UCSD-AML1 (cell line): ENCODE measurements around the gene S100A4.
"Not testable (repeated sequence)": the region's sequence is repeated elsewhere in the genome, so short reads cannot be mapped to it uniquely, and the experiment has no call there.

Source experiments
- DNase-seq: peaks from one replicate; lab custom pipeline; 2025; ENCODE audit not compliant: unreplicated experiment; lab: John Stamatoyannopoulos, UW

Gene S100A4

DNA sequence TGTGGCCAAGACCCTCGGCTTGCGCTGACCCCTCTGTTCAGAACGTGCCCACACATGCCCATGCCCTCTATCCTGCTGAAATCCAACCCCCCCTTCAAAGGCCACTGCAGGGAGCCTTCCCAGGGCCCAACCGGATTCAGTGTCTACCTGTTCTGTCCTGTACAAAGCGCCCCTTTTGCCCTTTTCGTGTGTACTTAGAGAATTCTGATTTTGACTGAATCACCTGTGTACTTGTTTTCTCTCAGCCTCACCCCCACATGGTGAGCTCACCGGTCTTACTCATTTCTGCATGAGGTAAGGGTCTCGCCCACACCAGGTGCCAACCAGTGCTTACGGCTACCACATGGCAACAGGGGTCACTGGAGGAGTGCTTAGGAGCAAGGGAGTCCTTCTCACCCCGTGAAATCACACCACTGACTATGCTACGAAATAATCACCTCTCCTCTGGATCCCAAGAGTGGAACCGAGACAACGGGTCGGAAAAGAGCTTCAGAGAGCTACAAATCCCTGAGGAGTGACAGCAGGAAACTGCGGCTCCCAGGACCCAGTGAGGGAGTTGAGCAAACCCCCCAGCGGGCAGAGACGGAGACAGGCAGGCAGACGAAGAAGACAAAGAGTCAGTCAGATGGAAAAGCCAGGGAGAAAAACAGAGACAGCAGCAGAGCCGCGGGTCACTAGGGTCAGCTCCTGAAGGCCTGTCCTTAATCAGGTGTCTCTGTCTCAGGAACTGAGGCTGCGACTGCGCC lies 22.2 kb upstream of the S100A4 start:
- no peak for DNase-seq

GRCh38 chr1:153566414-153567371 lies 21.1 kb upstream of the S100A4 start:
- DNase-seq: peak; percentile 89

- peak; percentile 56 for DNase-seq
Observed at GRCh38 chr1:153565529-153566374, 20.1 kb upstream of the S100A4 start, which contains the start of gene S100A2. S100A2 (minus strand) TSS chr1:153565844; CDS start chr1:153563877, 1,967 bp downstream.

GRCh38 chr1:153563991-153564390 lies 18.4 kb upstream of the S100A4 start:
- DNase-seq: no peak

DNA sequence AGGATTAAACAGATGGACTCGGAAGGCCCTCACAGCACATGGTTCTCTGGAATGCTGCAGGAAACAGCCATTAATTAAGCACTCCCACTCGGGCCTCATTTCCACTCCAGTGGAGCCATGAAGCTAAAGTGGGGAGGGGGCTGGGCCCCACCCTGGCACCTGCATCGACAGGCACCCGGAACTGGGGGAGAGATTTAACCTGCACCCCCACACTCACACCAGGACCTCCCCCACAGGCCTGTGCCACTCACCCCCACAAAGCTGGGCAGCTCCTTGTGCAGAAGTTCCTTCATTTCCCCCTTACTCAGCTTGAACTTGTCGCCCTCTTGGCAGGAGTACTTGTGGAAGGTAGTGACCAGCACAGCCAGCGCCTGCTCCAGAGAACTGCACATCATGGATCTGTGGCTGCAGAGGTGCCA lies 17.9 kb upstream of the S100A4 start:
- DNase-seq: no peak

- not testable (repeated sequence) for DNase-seq
Observed at GRCh38 chr1:153562021-153562420, 16.4 kb upstream of the S100A4 start.

- no peak for DNase-seq
Observed at GRCh38 chr1:153561466-153561985, 15.9 kb upstream of the S100A4 start.

GRCh38 chr1:153560771-153561465 lies 15.3 kb upstream of the S100A4 start:
- no peak for DNase-seq

- DNase-seq: no peak
Observed at GRCh38 chr1:153560241-153560640, 14.6 kb upstream of the S100A4 start.

DNA sequence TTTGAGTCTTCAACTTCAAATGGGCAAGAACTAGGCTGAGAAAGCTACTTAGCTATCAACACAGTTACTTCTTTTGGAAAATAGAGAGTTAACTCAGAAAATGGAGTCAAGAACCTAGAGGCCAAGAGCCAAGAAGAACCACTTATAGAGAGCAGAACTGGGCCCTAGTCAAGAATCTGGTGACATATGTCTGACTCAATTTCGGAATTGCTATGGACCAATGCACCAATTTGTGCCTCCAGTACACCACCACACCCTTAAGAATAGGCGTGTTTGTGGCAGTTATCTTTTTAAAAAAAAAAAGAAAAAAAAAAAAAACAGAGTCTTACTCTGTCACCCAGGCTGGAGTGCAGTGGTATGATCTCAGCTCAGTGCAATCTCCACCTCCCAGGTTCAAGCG lies 12.3 kb upstream of the S100A4 start:
- no peak for DNase-seq

DNA sequence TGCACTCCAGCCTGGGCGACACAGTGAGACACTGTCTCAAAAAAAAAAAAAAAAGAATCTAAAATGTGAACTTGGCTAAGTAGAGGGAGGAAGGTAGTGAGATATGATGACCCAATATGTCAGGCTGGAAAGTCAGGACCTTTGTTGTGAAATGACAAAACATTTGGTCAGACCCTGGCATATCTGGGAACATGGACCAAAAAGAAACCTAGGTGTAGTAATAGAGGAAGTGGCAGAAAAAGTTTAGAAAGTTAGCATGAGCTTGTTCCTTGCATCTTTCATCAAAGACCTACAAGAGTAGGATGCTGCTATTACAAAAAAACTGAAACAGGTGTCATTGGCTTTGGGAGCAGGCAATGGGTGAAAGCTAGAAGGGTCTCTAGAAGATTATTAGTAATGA lies 10.7 kb upstream of the S100A4 start:
- DNase-seq: no peak

DNA sequence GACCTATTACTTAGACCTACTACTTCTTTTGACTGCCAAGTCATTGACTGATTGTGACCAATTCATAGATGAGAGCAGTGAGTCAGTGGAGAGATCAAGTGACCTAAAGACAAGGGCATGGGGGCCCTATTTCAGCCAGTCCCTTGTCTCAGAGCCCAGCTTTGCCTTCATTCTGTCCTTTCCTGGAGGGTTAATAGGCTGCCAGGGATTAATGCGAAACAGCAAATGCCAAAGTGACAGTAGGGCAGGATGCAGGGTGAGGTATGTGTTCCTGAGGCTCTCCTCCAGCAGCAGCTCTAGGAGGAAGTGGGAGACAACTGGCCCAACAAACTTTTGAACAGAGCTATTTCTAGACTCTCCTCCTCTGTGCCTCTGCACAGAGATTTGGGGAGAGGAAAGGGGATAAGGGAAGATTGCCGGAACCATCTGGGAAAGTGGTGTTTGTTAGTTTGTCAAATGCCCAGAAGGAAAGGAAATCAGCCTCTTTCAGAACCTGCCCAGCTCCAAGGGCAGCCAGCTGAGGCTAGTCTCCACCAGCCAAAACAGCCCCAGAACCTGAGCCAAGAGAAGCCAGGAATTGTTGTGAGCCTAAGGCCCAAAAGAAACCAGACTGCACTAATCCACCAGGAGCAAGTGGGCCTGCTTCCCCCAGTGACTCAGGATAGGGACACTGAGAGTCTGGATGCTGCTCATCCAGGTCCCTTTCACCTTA lies 8.4 kb upstream of the S100A4 start:
- peak; percentile 60 for DNase-seq

DNA sequence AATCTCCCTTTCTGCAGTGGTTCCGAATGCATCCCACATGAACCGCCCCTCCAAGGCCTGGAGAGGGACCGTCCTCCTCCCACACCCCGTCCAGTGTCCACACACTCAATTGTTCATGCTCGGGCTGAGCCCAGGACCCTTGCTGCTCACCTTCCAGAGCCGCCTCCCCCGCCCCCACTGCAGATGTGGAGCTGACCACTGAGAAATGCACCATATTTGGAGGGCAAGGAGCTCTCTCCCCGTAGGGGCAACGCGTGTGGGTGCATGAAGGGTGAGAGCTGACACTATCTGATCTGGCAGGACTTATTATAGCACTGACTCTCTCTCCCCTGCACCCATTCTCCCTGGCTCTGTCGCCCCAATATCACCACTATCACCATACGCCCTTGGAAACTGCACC lies 7.5 kb upstream of the S100A4 start:
- no peak for DNase-seq

DNA sequence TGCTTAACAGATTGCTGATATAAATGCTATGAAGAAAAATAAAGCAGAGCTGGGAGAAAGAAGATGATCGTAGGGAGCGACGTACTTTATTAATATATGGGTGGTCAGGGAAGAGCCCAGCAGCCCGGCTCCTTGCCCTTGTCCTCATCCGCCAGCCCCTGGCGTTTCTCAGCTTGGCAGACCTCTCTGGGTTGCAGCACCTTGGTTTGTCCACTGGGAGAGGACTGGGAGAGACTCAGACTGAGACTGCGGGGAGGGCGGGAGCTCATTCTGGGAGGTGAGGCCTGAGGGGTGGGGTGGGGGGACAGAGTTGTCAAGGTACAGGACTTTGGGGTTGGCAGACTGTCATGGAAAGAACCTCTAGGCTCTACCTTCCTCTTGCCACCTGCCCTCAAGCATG lies 6.7 kb upstream of the S100A4 start:
- no peak for DNase-seq

GRCh38 chr1:153550827-153551500 lies 5.4 kb upstream of the S100A4 start:
- DNase-seq: peak; percentile 47

GRCh38 chr1:153550398-153550758 lies 4.8 kb upstream of the S100A4 start:
- DNase-seq: no peak

DNA sequence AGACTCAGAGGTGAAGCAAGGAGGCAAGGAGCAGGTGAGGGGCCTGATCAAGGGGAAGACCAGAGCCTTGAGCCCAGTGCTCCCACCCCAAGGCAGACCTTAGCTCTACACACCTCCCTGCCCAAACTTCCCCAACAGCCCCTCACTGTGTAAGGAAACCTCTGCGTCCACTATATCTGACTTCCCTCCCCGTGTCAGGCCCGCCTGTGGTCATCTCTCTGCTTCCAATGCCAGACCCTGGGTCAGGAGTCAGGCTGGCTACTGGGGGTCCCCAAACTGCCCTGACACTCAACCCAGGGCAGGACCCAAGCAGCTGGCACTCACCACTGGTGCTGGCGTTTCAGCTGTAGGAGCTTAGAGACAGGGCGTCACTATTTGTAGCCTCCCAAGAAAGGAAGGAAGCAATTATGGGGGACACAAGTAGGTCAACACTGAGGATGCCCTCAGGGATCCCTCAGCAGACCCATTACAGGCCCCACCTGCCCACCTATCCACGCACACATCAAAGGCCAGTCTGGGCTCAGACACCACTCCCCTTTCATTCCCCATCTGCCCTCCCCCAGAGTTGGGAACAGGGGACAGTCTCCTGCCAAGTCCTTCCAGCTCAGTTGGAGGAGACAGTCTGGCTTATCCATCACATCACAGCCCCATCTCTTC lies 4.3 kb upstream of the S100A4 start:
- DNase-seq: no peak
